Left lung (tissue), 10 donors: ENCODE results near the gene MYO19. TPM values are rescaled to one million over a fixed set of nuclear protein-coding genes. Genes with fewer than 3 reads are reported as not detected.
A peak's percentile ranks its signal among the peaks of the same experiment; 100 is the strongest.

ENCODE experiments used
- ATAC-seq: fragments of 200-7000 bp; cut with Tn5 transposase; one replicate; pipeline ENCODE4 v1.9.1; 2020; ENCODE audit warnings: moderate library complexity
- DNase-seq, 4 donors: peaks; one replicate each; pipeline ENCODE4 v3.0.0-alpha.2; 2013 to 2020
- H3K27ac ChIP-seq, 2 donors: fragments of 200-600 bp; sonication (generic) in 1 of 2; one replicate each; pipeline versions ENCODE4 v1.5.0 to v1.8.0; 2020 to 2021
- H3K27me3 ChIP-seq, 2 donors: fragments of 200-600 bp; sonication (generic) in 1 of 2; one replicate each; pipeline versions ENCODE4 v1.5.0 to v1.8.0; 2020 to 2021
- H3K36me3 ChIP-seq, 2 donors: fragments of 200-600 bp; sonication (generic) in 1 of 2; one replicate each; pipeline versions ENCODE4 v1.5.0 to v1.8.0; 2020 to 2021
- H3K4me1 ChIP-seq, 2 donors: fragments of 200-600 bp; one replicate each; pipeline ENCODE4 v1.8.0; 2021
- H3K4me3 ChIP-seq, 2 donors: fragments of 200-600 bp; sonication (generic) in 1 of 2; one replicate each; pipeline versions ENCODE4 v1.5.0 to v1.8.0; 2020 to 2021; ENCODE audit warnings: mild to moderate bottlenecking in 1 of 2
- H3K9me3 ChIP-seq, 2 donors: fragments of 200-600 bp; sonication (generic) in 1 of 2; one replicate each; pipeline versions ENCODE4 v1.5.0 to v1.8.0; 2020 to 2021
- intact Hi-C, 2 donors: fragments of 100-400 bp; cut with DNase I; formaldehyde crosslinking; loops; one replicate each; pipeline versions ENCODE4 v1.11.2 to v1.14.2; 2022
- polyA plus RNA-seq, 6 donors: library from polyadenylated mRNA; unstranded; fragments of 120-200 nt; gene quantifications; one replicate each; pipeline ENCODE4 v1.2.1, GENCODE V29; 2013; ENCODE audit not compliant: insufficient read length in 6 of 6
- total RNA-seq, 2 donors: library from RNA; stranded (reverse); fragmentation: NEBNext Ultra II Directional; extraction: Animal tissue kit (Norgen Biotek cat#: 25700); gene quantifications; one replicate each; pipeline ENCODE4 v1.2.1, GENCODE V29; 2021
- TF ChIP-seq, protein P1 (sequence below), 2 donors: fragments of 200-600 bp; sonication (generic) in 1 of 2; IDR thresholded peaks; one replicate each; pipeline versions ENCODE4 v1.5.0 to v1.8.0; 2021; ENCODE audit warnings: antibody characterized with exemption in 2 of 2
- donor health status: DM: no; HTN: yes; CAD: no.
- donor health status: DM: no; HTN: no; CAD: no.

Gene MYO19
- total and polyA plus RNA-seq, 8 donors, result 45.7 to 80.8 (median 50.8) TPM

GRCh38 chr17:36495076-36495578 is 39.5 kb downstream of the MYO19 start:
- no peak for DNase-seq
- TF ChIP-seq, protein P1, sequence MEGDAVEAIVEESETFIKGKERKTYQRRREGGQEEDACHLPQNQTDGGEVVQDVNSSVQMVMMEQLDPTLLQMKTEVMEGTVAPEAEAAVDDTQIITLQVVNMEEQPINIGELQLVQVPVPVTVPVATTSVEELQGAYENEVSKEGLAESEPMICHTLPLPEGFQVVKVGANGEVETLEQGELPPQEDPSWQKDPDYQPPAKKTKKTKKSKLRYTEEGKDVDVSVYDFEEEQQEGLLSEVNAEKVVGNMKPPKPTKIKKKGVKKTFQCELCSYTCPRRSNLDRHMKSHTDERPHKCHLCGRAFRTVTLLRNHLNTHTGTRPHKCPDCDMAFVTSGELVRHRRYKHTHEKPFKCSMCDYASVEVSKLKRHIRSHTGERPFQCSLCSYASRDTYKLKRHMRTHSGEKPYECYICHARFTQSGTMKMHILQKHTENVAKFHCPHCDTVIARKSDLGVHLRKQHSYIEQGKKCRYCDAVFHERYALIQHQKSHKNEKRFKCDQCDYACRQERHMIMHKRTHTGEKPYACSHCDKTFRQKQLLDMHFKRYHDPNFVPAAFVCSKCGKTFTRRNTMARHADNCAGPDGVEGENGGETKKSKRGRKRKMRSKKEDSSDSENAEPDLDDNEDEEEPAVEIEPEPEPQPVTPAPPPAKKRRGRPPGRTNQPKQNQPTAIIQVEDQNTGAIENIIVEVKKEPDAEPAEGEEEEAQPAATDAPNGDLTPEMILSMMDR (IDR thresholded peaks at IDR 0.05), result no peak
- no peaks in the 10 kb centered on the region for H3K27me3 ChIP-seq
- H3K36me3 ChIP-seq, result peaks cover 3 to 86% of the 10 kb centered on the region in 2 donors
- no peak overlapping the region for H3K27ac ChIP-seq
- H3K9me3 ChIP-seq, result no peaks in the 10 kb centered on the region
- peaks cover 0 to 5% of the 10 kb centered on the region in 2 donors for H3K4me1 ChIP-seq
- intact Hi-C loops, result no loop called here
- H3K4me3 ChIP-seq, result no peak overlapping the region
- no peak for ATAC-seq

- no peaks in the 10 kb centered on the region for H3K27me3 ChIP-seq
- H3K4me3 ChIP-seq, result no peak overlapping the region
- intact Hi-C loops, result no loop called here
- TF ChIP-seq, protein P1 (IDR thresholded peaks at IDR 0.05), result no peak
- H3K27ac ChIP-seq, result no peak overlapping the region
- H3K9me3 ChIP-seq, result no peaks in the 10 kb centered on the region
- H3K4me1 ChIP-seq, result peaks cover 0 to 5% of the 10 kb centered on the region in 2 donors
- ATAC-seq (no peak), DNase-seq (no peak)
- H3K36me3 ChIP-seq, result peaks cover 3 to 81% of the 10 kb centered on the region in 2 donors
These were observed 40.0 kb downstream of the MYO19 start for GRCh38 chr17:36494674-36495073.

DNA sequence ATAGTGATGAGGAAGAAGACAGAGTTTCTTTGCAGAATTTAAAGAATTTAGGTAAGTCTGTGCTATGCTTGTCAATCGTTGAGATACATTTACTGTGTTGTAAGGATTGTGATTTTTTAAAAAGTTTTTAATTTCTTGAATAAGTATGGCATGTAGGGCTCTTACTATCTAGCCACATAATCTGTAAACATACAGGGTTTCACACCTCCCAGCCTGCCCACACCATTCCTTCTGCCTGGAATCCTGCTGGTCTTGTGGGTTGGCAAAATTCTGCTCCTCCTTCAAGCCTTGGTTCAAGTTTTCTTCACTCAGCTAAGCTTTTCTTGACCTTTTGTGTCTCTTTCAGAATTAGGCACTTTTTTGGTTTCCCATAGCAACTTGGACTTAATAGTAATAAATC is 40.7 kb downstream of the MYO19 start:
- peaks cover 0 to 6% of the 10 kb centered on the region in 2 donors for H3K4me1 ChIP-seq
- TF ChIP-seq, protein P1 (IDR thresholded peaks at IDR 0.05), result no peak
- H3K36me3 ChIP-seq, result peaks cover 3 to 76% of the 10 kb centered on the region in 2 donors
- H3K27ac ChIP-seq, result no peak overlapping the region
- no peak for ATAC-seq
- H3K9me3 ChIP-seq, result no peaks in the 10 kb centered on the region
- intact Hi-C loops, result no loop called here
- DNase-seq, result no peak
- H3K27me3 ChIP-seq, result no peaks in the 10 kb centered on the region
- no peak overlapping the region for H3K4me3 ChIP-seq

DNA sequence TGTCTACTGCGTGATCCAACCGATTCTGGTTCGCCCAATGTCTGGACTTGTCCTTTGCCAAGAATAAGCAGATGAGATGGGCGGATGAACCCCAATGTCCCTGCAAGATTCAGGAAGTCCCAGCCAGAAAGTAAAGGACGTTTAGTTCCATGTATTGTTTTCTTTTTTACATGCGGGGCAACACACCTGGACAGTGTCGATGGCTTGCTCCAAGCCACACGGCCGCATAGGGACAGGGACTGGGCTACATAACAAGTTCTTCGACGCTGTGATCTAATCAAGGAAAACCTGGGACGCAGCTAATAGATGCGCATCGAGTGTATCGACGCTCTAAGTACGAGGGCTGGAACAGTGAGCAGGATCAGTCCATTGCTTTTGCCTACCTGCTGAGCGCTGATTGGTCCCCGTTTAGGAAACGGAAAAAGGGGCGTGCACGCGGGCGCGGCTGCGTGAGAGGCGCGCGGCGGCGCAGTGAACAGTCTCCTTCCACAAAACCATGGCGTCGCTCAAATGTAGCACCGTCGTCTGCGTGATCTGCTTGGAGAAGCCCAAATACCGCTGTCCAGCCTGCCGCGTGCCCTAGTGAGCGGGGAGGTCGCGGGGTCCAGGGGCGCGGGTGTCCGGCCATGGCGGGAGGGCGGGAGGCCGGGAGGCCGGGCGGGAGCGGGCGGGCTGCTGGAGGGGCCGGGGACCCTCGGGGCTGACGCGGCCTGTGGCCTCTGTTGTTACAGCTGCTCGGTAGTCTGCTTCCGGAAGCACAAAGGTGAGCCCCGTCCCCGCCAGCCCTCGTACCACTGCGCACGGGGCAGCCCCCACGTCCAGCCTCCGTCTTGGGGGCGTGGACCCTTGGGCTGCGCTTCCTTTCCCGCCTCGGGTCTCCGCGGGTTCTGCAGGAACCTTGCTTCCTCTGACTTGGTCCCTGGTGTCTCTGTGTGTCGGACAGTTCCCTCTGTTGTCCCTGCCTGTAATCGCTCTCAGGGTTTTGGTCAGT is 48.2 kb downstream of the MYO19 start, which contains the start of gene ZNHIT3:
ZNHIT3 (plus strand) TSS at position 478 of the 991 bp plus-strand sequence; CDS start at position 497, 19 bp downstream.
- TF ChIP-seq, protein P1 (IDR thresholded peaks at IDR 0.05), result no peak
- Histone ChIP-seq H3K36me3 (peaks cover 0 to 2% of the 10 kb centered on the region in 2 donors), H3K9me3 (no peaks in the 10 kb centered on the region), H3K27me3 (peaks cover 3 to 26% of the 10 kb centered on the region in 2 donors), H3K27ac (peak within 1 kb of the TSS; percentile 72 to 75), H3K4me1 (peaks cover 16 to 49% of the 10 kb centered on the region in 2 donors), H3K4me3 (peak within 1 kb of the TSS; percentile 79 to 96)
- peak; percentile 88 to 96 (median 94) for DNase-seq
- intact Hi-C loops, result no loop called here
- peak; percentile 95 for ATAC-seq

DNA sequence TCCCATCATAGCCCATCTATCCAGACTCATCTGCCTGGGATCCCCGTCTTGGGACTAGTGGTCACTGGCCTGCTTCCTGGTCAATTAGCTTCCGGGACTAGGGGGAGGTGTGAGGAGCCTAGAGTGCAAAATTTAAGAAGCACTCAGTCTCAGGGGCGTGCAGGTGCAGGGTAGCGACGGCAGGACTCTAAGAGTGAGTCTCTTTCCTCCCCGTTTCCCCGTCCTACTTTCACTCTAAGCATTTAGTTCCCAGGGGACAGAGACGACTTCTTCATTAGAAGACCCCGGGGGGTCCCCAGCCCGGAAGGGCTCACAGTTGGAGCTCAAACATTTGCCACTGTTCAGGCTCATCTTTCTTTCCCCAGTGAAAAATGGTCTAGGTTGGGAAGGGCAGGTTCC is 48.9 kb downstream of the MYO19 start:
- peaks cover 16 to 48% of the 10 kb centered on the region in 2 donors for H3K4me1 ChIP-seq
- peak overlapping the region in 1 of 2 donors; percentile 72 for H3K27ac ChIP-seq
- DNase-seq, result no peak
- TF ChIP-seq, protein P1 (IDR thresholded peaks at IDR 0.05), result no peak
- peak overlapping the region; percentile 79 to 96 for H3K4me3 ChIP-seq
- peaks cover 3 to 33% of the 10 kb centered on the region in 2 donors for H3K27me3 ChIP-seq
- H3K9me3 ChIP-seq, result no peaks in the 10 kb centered on the region
- no peaks in the 10 kb centered on the region for H3K36me3 ChIP-seq
- no peak for ATAC-seq
- intact Hi-C loops, result no loop called here
